HG03280 (cell line): ENCODE data around the gene OR10G7.

Experiments
- ATAC-seq: cut with Tn5 transposase; IDR thresholded peaks from one replicate; pipeline ENCODE4 v1.9.1; 2021; ENCODE audit warnings: mild to moderate bottlenecking, moderate library complexity; ENCODE audit not compliant: unreplicated experiment

OR10G7 gene

GRCh38 chr11:124041254-124041653 is at the start of gene OR10G7:
TSS of gene OR10G7 (minus strand) at chr11:124041325. CDS start at chr11:124039001, 2,324 bp downstream.
- no peak for ATAC-seq

GRCh38 chr11:124085997-124086846 is 45.1 kb upstream of the OR10G7 start:
- ATAC-seq, result no peak

- ATAC-seq, result no peak
Measured at GRCh38 chr11:124085583-124085982, 44.5 kb upstream of the OR10G7 start.

GRCh38 chr11:124082371-124082770 is 41.2 kb upstream of the OR10G7 start:
- ATAC-seq, result no peak

- ATAC-seq, result no peak
Measured at GRCh38 chr11:124081483-124081882, 40.4 kb upstream of the OR10G7 start.

GRCh38 chr11:124080327-124081001 is 39.3 kb upstream of the OR10G7 start:
- no peak for ATAC-seq

GRCh38 chr11:124079631-124080326 is 38.7 kb upstream of the OR10G7 start:
- no peak for ATAC-seq

GRCh38 chr11:124078591-124078990 is 37.5 kb upstream of the OR10G7 start:
- ATAC-seq, result no peak

GRCh38 chr11:124077266-124077665 is 36.1 kb upstream of the OR10G7 start:
- ATAC-seq, result no peak

GRCh38 chr11:124075841-124076651 is 34.9 kb upstream of the OR10G7 start:
- peak; percentile 56 for ATAC-seq

GRCh38 chr11:124075492-124075840 is 34.3 kb upstream of the OR10G7 start:
- ATAC-seq, result no peak

- ATAC-seq, result no peak
Measured at GRCh38 chr11:124074554-124074953, 33.4 kb upstream of the OR10G7 start.

GRCh38 chr11:124072147-124072546 is 31.0 kb upstream of the OR10G7 start:
- no peak for ATAC-seq

- no peak for ATAC-seq
Measured at GRCh38 chr11:124071623-124071948, 30.5 kb upstream of the OR10G7 start.

GRCh38 chr11:124070915-124071622 is 29.9 kb upstream of the OR10G7 start:
- peak; percentile 78 for ATAC-seq

- ATAC-seq, result peak; percentile 66
Measured at GRCh38 chr11:124069429-124070401, 28.6 kb upstream of the OR10G7 start.

GRCh38 chr11:124068601-124069110 is 27.5 kb upstream of the OR10G7 start:
- no peak for ATAC-seq

GRCh38 chr11:124052966-124053365 is 11.8 kb upstream of the OR10G7 start:
- ATAC-seq, result no peak

GRCh38 chr11:124050748-124051147 is 9.6 kb upstream of the OR10G7 start:
- no peak for ATAC-seq
